HCT116 (cell line): ENCODE measurements around the gene IBSP. TPM values are rescaled to one million over a fixed set of nuclear protein-coding genes. Genes with fewer than 3 reads are reported as not detected.

ENCODE experiments used
- ATAC-seq: fragments of 200-7000 bp; cut with Tn5 transposase; 2 replicates; pipeline ENCODE4 v1.9.1; 2020; ENCODE audit warnings: mild to moderate bottlenecking, moderate library complexity
- BruUV-seq: library from RNA; stranded (reverse); fragments of 400-500 nt; replicated peaks from 2 replicates; lab custom pipeline; 2021; lab: Mats Ljungman, UMichigan
- CTCF ChIA-PET: fragments of 300-600 bp; sonication (Branson Sonifier 250); formaldehyde crosslinking; loops from one replicate; lab custom pipeline; 2021; ENCODE audit warnings: antibody characterized with exemption; lab: Charles Lee
- POLR2A ChIA-PET: fragments of 300-600, 350-600 bp; sonication (Branson Sonifier 250); formaldehyde crosslinking; loops from one replicate; lab custom pipeline; 2021; ENCODE audit warnings: antibody characterized with exemption; lab: Charles Lee
- RAD21 ChIA-PET, 2 experiments: fragments of 300-600 bp; sonication (Branson Sonifier 250); formaldehyde crosslinking; loops; one replicate each; lab custom pipeline; 2023; ENCODE audit warnings: low total read pairs in 2 of 2; ENCODE audit not compliant: uncharacterized antibody in 2 of 2, unreplicated experiment in 2 of 2, low non-redundant PET in 1 of 2; lab: Charles Lee
- DNase-seq: peaks from one replicate; pipeline ENCODE4 v3.0.0-alpha.2; 2010; ENCODE audit warnings: low read depth, low spot score
- H2AFZ ChIP-seq: fragments of 200-600 bp; shearing (Covaris generic), sonication (generic); 2 replicates; pipeline ENCODE4 v1.6.1; 2017; ENCODE audit warnings: low read depth, mixed run types, mixed read lengths, antibody characterized with exemption, low read length; ENCODE audit not compliant: poor library complexity, severe bottlenecking
- H3K27ac ChIP-seq: 2 replicates; pipeline ENCODE4 v1.5.1; 2012; ENCODE audit warnings: low read depth, low read length
- H3K27me3 ChIP-seq: fragments of 200-600 bp; sonication (generic); 2 replicates; pipeline ENCODE4 v1.6.1; 2016; ENCODE audit warnings: mixed run types, low read length, mixed read lengths; ENCODE audit not compliant: insufficient read depth
- H3K36me3 ChIP-seq, 2 experiments: fragments of 200-500 bp in 1 of 2; fragments of 200-600 bp in 1 of 2; sonication (Bioruptor generic) in 1 of 2; sonication (generic) in 1 of 2; 2 replicates each; pipeline versions ENCODE4 v1.5.1 to v1.6.1; 2014 to 2016; ENCODE audit warnings: low read length in 2 of 2, inconsistent platforms in 1 of 2, mixed read lengths in 1 of 2, mixed run types in 1 of 2; ENCODE audit not compliant: insufficient read depth in 2 of 2, control insufficient read depth in 1 of 2
- H3K4me1 ChIP-seq, 2 experiments: fragments of 200-600 bp in 1 of 2; sonication (generic) in 1 of 2; 2 replicates each; pipeline versions ENCODE4 v1.5.1 to v1.6.1; 2012 to 2017; ENCODE audit warnings: low read length in 2 of 2, inconsistent platforms in 1 of 2, mild to moderate bottlenecking in 1 of 2, mixed read lengths in 1 of 2, mixed run types in 1 of 2, moderate library complexity in 1 of 2; ENCODE audit not compliant: insufficient read depth in 2 of 2, control insufficient read depth in 1 of 2
- H3K4me2 ChIP-seq: fragments of 200-600 bp; sonication (generic); 2 replicates; pipeline ENCODE4 v1.6.1; 2017; ENCODE audit warnings: mixed run types, low read length, mixed read lengths
- H3K4me3 ChIP-seq, 2 experiments: fragments of 200-600 bp in 1 of 2; sonication (generic) in 1 of 2; replicated peaks in 1 of 2; 2 replicates each; pipeline ENCODE4 v1.5.1; 2011 to 2016; ENCODE audit warnings: low read length in 2 of 2, control low read depth in 1 of 2, low read depth in 1 of 2, mild to moderate bottlenecking in 1 of 2, mixed read lengths in 1 of 2, mixed run types in 1 of 2
- H3K79me2 ChIP-seq: fragments of 200-600 bp; sonication (generic); 2 replicates; pipeline ENCODE4 v1.6.1; 2017; ENCODE audit warnings: mild to moderate bottlenecking, mixed run types, low read length, moderate library complexity, mixed read lengths; ENCODE audit not compliant: insufficient read depth
- H3K9ac ChIP-seq: fragments of 200-600 bp; sonication (generic); 2 replicates; pipeline ENCODE4 v1.6.1; 2016; ENCODE audit warnings: low read length, mixed read lengths
- H3K9me2 ChIP-seq: fragments of 200-600 bp; sonication (generic), shearing (Covaris generic); 2 replicates; pipeline ENCODE4 v1.6.1; 2017; ENCODE audit warnings: mixed run types, mild to moderate bottlenecking, moderate library complexity; ENCODE audit not compliant: insufficient read depth
- H3K9me3 ChIP-seq, 2 experiments: fragments of 200-500 bp in 1 of 2; fragments of 200-600 bp in 1 of 2; sonication (Bioruptor generic) in 1 of 2; sonication (generic) in 1 of 2; 2 replicates each; pipeline ENCODE4 v1.6.1; 2014 to 2017; ENCODE audit warnings: low read length in 2 of 2, mixed read lengths in 2 of 2, inconsistent platforms in 1 of 2, low read depth in 1 of 2, mild to moderate bottlenecking in 1 of 2, mixed run types in 1 of 2, moderate library complexity in 1 of 2; ENCODE audit not compliant: control insufficient read depth in 1 of 2, insufficient read depth in 1 of 2
- H4K20me1 ChIP-seq: fragments of 200-600 bp; sonication (generic), shearing (Covaris generic); 2 replicates; pipeline ENCODE4 v1.6.1; 2017; ENCODE audit warnings: mixed run types, mild to moderate bottlenecking, moderate library complexity; ENCODE audit not compliant: insufficient read depth
- CBX3 ChIP-seq: IDR thresholded peaks from 2 replicates; pipeline ENCODE4 v1.6.1; 2012; ENCODE audit warnings: low read depth
- CEBPB ChIP-seq: IDR thresholded peaks from 2 replicates; pipeline ENCODE4 v1.6.1; 2012; ENCODE audit warnings: low read depth
- EZH2 ChIP-seq: fragments of 200-600 bp; sonication (generic); IDR thresholded peaks from 2 replicates; pipeline ENCODE4 v1.6.1; 2017; ENCODE audit warnings: antibody characterized with exemption, mixed run types
- FOSL1 ChIP-seq: IDR thresholded peaks from 2 replicates; pipeline ENCODE4 v1.6.1; 2012; ENCODE audit warnings: low read depth
- POLR2A ChIP-seq: IDR thresholded peaks from 2 replicates; pipeline ENCODE4 v1.7.0; 2011; ENCODE audit warnings: borderline replicate concordance; ENCODE audit not compliant: insufficient read depth, insufficient read length; ENCODE audit errors: extremely low read depth
- POLR2AphosphoS5 ChIP-seq: IDR thresholded peaks from 2 replicates; pipeline ENCODE4 v1.6.1; 2011; ENCODE audit warnings: mild to moderate bottlenecking, low read depth, low read length, moderate library complexity
- RAD21 ChIP-seq: IDR thresholded peaks from 2 replicates; pipeline ENCODE4 v1.6.1; 2012; ENCODE audit warnings: low read depth, mild to moderate bottlenecking
- SP1 ChIP-seq: IDR thresholded peaks from 2 replicates; pipeline ENCODE4 v1.6.1; 2012; ENCODE audit warnings: low read depth
- TCF7L2 ChIP-seq: IDR thresholded peaks from 2 replicates; pipeline ENCODE4 v1.7.0; 2011; ENCODE audit warnings: borderline replicate concordance, inconsistent platforms; ENCODE audit not compliant: insufficient read depth, insufficient read length; ENCODE audit errors: extremely low read depth
- YY1 ChIP-seq: IDR thresholded peaks from 2 replicates; pipeline ENCODE4 v1.6.1; 2011; ENCODE audit warnings: low read length, low read depth, moderate library complexity, mild to moderate bottlenecking; ENCODE audit not compliant: insufficient replicate concordance; ENCODE audit errors: extremely low read depth
- ZNF274 ChIP-seq: fragments of 200-500 bp; sonication (Bioruptor generic); IDR thresholded peaks from 2 replicates; pipeline ENCODE4 v1.6.1; 2014; ENCODE audit warnings: mild to moderate bottlenecking, low read depth, low read length, inconsistent platforms
- intact Hi-C: fragments of 100-400 bp; cut with micrococcal nuclease; formaldehyde crosslinking; loops from 2 replicates; pipeline ENCODE4 v1.10.0; 2022
- total RNA-seq: library from RNA; stranded (reverse); gene quantifications from one replicate; pipeline ENCODE4 v1.2.1, GENCODE V29; 2021; ENCODE audit not compliant: unreplicated experiment
- TF ChIP-seq, protein P1 (sequence below): IDR thresholded peaks from 2 replicates; pipeline ENCODE4 v1.6.1; 2011; ENCODE audit warnings: mild to moderate bottlenecking, low read length, moderate library complexity; ENCODE audit not compliant: insufficient replicate concordance; ENCODE audit errors: extremely low read depth
- TF ChIP-seq, protein P2 (sequence below): IDR thresholded peaks from 2 replicates; pipeline ENCODE4 v1.6.1; 2012
- TF ChIP-seq, protein P3 (sequence below): IDR thresholded peaks from 2 replicates; pipeline ENCODE4 v1.6.1; 2012; ENCODE audit warnings: low read depth

The IBSP gene
- total RNA-seq, 1 experiment from 2014 or later = not detected

DNA sequence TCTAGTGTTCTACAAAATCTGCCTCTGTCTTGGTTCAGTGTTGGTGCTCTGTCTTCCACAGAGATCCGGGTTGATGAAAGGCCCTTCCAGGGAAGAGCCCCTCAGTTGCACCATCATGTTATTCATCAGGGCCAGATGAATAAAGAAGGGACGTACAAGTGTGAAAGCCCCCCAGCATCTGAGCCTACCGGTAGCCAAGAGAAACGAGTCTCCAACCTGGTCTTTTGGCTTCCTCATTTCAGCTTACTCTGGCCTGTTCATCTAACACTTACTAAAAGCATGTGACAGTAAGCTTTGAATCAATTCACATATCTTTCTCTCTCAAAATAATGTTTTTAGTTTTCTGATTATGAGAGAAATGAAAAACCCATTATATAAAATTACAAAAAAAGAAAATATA is 52.6 kb downstream of the IBSP start:
- no peaks in the 10 kb centered on the region for H3K36me3 ChIP-seq
- intact Hi-C loops = loop anchor here (10.0 kb wide), 1 partner anchor 663 kb away; no protein-coding TSS in a partner anchor
- RAD21 ChIA-PET = interaction anchor here (1.4 to 2.3 kb wide), 3 partner anchors 134 to 360 kb away, joined by 5 to 15 read pairs (median 5); no protein-coding TSS in a partner anchor
- H4K20me1 ChIP-seq = no peaks in the 10 kb centered on the region
- no peak for ATAC-seq
- no peaks in the 10 kb centered on the region for H3K27me3 ChIP-seq
- H3K9me2 ChIP-seq = no peaks in the 10 kb centered on the region
- H3K4me1 ChIP-seq = peaks cover 0 to 6% of the 10 kb centered on the region in 2 experiments; a peak in 3 of 4 replicates
- H3K79me2 ChIP-seq = no peaks in the 10 kb centered on the region
- no peak overlapping the region for H2AFZ ChIP-seq
- TF ChIP-seq, protein P1, sequence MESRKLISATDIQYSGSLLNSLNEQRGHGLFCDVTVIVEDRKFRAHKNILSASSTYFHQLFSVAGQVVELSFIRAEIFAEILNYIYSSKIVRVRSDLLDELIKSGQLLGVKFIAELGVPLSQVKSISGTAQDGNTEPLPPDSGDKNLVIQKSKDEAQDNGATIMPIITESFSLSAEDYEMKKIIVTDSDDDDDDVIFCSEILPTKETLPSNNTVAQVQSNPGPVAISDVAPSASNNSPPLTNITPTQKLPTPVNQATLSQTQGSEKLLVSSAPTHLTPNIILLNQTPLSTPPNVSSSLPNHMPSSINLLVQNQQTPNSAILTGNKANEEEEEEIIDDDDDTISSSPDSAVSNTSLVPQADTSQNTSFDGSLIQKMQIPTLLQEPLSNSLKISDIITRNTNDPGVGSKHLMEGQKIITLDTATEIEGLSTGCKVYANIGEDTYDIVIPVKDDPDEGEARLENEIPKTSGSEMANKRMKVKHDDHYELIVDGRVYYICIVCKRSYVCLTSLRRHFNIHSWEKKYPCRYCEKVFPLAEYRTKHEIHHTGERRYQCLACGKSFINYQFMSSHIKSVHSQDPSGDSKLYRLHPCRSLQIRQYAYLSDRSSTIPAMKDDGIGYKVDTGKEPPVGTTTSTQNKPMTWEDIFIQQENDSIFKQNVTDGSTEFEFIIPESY = no peak
- TF ChIP-seq POLR2AphosphoS5 (no peak), RAD21 (no peak), EZH2 (no peak), SP1 (no peak), POLR2A (no peak), YY1 (no peak), CBX3 (no peak), FOSL1 (no peak), TCF7L2 (no peak), ZNF274 (no peak), CEBPB (no peak)
- TF ChIP-seq, protein P2, sequence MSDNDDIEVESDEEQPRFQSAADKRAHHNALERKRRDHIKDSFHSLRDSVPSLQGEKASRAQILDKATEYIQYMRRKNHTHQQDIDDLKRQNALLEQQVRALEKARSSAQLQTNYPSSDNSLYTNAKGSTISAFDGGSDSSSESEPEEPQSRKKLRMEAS = no peak
- TF ChIP-seq, protein P3, sequence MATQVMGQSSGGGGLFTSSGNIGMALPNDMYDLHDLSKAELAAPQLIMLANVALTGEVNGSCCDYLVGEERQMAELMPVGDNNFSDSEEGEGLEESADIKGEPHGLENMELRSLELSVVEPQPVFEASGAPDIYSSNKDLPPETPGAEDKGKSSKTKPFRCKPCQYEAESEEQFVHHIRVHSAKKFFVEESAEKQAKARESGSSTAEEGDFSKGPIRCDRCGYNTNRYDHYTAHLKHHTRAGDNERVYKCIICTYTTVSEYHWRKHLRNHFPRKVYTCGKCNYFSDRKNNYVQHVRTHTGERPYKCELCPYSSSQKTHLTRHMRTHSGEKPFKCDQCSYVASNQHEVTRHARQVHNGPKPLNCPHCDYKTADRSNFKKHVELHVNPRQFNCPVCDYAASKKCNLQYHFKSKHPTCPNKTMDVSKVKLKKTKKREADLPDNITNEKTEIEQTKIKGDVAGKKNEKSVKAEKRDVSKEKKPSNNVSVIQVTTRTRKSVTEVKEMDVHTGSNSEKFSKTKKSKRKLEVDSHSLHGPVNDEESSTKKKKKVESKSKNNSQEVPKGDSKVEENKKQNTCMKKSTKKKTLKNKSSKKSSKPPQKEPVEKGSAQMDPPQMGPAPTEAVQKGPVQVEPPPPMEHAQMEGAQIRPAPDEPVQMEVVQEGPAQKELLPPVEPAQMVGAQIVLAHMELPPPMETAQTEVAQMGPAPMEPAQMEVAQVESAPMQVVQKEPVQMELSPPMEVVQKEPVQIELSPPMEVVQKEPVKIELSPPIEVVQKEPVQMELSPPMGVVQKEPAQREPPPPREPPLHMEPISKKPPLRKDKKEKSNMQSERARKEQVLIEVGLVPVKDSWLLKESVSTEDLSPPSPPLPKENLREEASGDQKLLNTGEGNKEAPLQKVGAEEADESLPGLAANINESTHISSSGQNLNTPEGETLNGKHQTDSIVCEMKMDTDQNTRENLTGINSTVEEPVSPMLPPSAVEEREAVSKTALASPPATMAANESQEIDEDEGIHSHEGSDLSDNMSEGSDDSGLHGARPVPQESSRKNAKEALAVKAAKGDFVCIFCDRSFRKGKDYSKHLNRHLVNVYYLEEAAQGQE = no peak
- CTCF ChIA-PET = interaction anchor here (1.2 to 2.3 kb wide), 6 partner anchors 14 to 360 kb away, joined by 3 to 49 read pairs (median 16); no protein-coding TSS in a partner anchor
- no peak overlapping the region for H3K4me2 ChIP-seq
- H3K9me3 ChIP-seq = no peaks in the 10 kb centered on the region
- DNase-seq = no peak
- BruUV-seq = no TSS peak
- H3K9ac ChIP-seq = no peak overlapping the region
- POLR2A ChIA-PET = interaction anchor here (0.6 kb wide), 1 partner anchor 373 kb away, joined by 3 read pairs; no protein-coding TSS in a partner anchor
- H3K4me3 ChIP-seq = no peak overlapping the region
- H3K27ac ChIP-seq = no peak overlapping the region
